ENCODE data around the gene CNTNAP2.

DNA sequence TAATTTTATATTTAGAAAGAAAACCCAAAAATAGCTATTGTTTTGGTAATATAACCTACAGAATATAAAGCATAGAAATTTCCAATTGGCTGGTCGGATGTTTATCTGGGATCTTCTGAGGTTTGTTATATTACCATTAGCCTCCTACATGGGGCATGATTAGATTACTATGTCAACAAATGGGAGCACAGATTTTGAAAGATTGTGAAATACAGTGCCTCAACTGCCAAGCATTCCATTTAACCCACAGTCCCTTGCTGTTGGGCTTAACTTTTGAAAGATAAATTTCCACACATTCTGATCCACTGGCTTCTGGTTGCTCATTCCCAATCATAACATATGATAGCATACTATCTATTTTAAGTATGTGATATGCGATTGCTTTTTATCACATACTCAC is 2018.5 kb downstream of the CNTNAP2 start:
- TF ChIP-seq SUZ12 (IDR thresholded peaks at IDR 0.05; ENCODE audit: extremely low read depth, insufficient read depth, insufficient read length), result no peak
- no peak for TF ChIP-seq YY1 (IDR thresholded peaks at IDR 0.05; ENCODE audit: insufficient read depth, insufficient read length)
